Measurements from ENCODE around the gene LRRC52. TPM values are rescaled to one million over a fixed set of nuclear protein-coding genes. Genes with fewer than 3 reads are reported as not detected.
A peak's percentile ranks its signal among the peaks of the same experiment; 100 is the strongest.

LRRC52 gene
- total and polyA plus RNA-seq, 2 of the 13 experiments (the other 11 are each of a cell fraction or from before 2014, with no cell fraction given): not detected

- TF ChIP-seq ZBTB39 (CRISPR knock-in tag; IDR thresholded peaks at IDR 0.05): no peak
- TF ChIP-seq HMG20B (CRISPR knock-in tag; conservative IDR thresholded peaks at IDR 0.05): no peak
- TF ChIP-seq ZSCAN12 (CRISPR knock-in tag; IDR thresholded peaks at IDR 0.05): no peak
- TF ChIP-seq ARID5B (CRISPR knock-in tag; IDR thresholded peaks at IDR 0.05): peak; percentile 42; the same call in 1 of the 2 replicates
- no peak; the same call in 1 of the 2 replicates for TF ChIP-seq TAF1 (CRISPR knock-in tag; IDR thresholded peaks at IDR 0.05)
- TF ChIP-seq, protein P1, sequence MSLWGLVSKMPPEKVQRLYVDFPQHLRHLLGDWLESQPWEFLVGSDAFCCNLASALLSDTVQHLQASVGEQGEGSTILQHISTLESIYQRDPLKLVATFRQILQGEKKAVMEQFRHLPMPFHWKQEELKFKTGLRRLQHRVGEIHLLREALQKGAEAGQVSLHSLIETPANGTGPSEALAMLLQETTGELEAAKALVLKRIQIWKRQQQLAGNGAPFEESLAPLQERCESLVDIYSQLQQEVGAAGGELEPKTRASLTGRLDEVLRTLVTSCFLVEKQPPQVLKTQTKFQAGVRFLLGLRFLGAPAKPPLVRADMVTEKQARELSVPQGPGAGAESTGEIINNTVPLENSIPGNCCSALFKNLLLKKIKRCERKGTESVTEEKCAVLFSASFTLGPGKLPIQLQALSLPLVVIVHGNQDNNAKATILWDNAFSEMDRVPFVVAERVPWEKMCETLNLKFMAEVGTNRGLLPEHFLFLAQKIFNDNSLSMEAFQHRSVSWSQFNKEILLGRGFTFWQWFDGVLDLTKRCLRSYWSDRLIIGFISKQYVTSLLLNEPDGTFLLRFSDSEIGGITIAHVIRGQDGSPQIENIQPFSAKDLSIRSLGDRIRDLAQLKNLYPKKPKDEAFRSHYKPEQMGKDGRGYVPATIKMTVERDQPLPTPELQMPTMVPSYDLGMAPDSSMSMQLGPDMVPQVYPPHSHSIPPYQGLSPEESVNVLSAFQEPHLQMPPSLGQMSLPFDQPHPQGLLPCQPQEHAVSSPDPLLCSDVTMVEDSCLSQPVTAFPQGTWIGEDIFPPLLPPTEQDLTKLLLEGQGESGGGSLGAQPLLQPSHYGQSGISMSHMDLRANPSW (CRISPR knock-in tag; IDR thresholded peaks at IDR 0.05; ENCODE audit: borderline replicate concordance): no peak
- no peak for TF ChIP-seq PCBP2 (optimal IDR thresholded peaks at IDR 0.05; ENCODE audit: low read depth, low read length, poor library complexity, severe bottlenecking)
- peak; percentile 100 for TF ChIP-seq XBP1 (CRISPR knock-in tag; IDR thresholded peaks at IDR 0.05)
- TF ChIP-seq NCOA1 (CRISPR knock-in tag; IDR thresholded peaks at IDR 0.05): no peak
- TF ChIP-seq ZFP36L2 (CRISPR knock-in tag; IDR thresholded peaks at IDR 0.05): no peak
- no peak for TF ChIP-seq HES4 (CRISPR knock-in tag; IDR thresholded peaks at IDR 0.05; ENCODE audit: borderline replicate concordance)
- TF ChIP-seq GPN1 (CRISPR knock-in tag; IDR thresholded peaks at IDR 0.05; ENCODE audit: borderline replicate concordance): no peak
- TF ChIP-seq HINFP (CRISPR knock-in tag; IDR thresholded peaks at IDR 0.05; ENCODE audit: low read depth): no peak
- no peak for TF ChIP-seq ZNF597 (CRISPR knock-in tag; IDR thresholded peaks at IDR 0.05)
- TF ChIP-seq, protein P2, sequence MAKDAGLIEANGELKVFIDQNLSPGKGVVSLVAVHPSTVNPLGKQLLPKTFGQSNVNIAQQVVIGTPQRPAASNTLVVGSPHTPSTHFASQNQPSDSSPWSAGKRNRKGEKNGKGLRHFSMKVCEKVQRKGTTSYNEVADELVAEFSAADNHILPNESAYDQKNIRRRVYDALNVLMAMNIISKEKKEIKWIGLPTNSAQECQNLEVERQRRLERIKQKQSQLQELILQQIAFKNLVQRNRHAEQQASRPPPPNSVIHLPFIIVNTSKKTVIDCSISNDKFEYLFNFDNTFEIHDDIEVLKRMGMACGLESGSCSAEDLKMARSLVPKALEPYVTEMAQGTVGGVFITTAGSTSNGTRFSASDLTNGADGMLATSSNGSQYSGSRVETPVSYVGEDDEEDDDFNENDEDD (CRISPR knock-in tag; IDR thresholded peaks at IDR 0.05; ENCODE audit: borderline replicate concordance): peak; percentile 96
- no peak for TF ChIP-seq GTF2F1 (IDR thresholded peaks at IDR 0.05; ENCODE audit: low read length)
Measured at GRCh38 chr1:165597883-165598675, 54.3 kb downstream of the LRRC52 start (continued).

All from HepG2 (cell line).